IMR-90 (cell line): ENCODE data around the gene TRIM47. TPM values are rescaled to one million over a fixed set of nuclear protein-coding genes. Genes with fewer than 3 reads are reported as not detected.

Experiments
- ATAC-seq: fragments of 200-7000 bp; cut with Tn5 transposase; 2 replicates; pipeline ENCODE4 v1.9.1; 2020; ENCODE audit warnings: low read depth, mild to moderate bottlenecking, moderate library complexity
- BruUV-seq: library from RNA; stranded (reverse); fragments of 400-500 nt; replicated peaks from 2 replicates; lab custom pipeline; 2021; lab: Mats Ljungman, UMichigan
- CTCF ChIA-PET: fragments of 300-600 bp; formaldehyde crosslinking; extraction: SDS; loops from one replicate; lab custom pipeline; 2021; ENCODE audit warnings: antibody characterized with exemption; lab: Yijun Ruan, JAX
- POLR2A ChIA-PET: fragments of 300-600 bp; sonication (Branson Sonifier 250); formaldehyde crosslinking; loops from one replicate; lab custom pipeline; 2022; ENCODE audit warnings: antibody characterized with exemption; ENCODE audit not compliant: unreplicated experiment; lab: Charles Lee
- DNase-seq: peaks from one replicate; pipeline ENCODE4 v3.0.0; 2013
- H2AFZ ChIP-seq: replicated peaks from 2 replicates; pipeline ENCODE3; 2013; ENCODE audit warnings: low read length, mild to moderate bottlenecking; ENCODE audit not compliant: poor library complexity
- H2AK5ac ChIP-seq: 2 replicates; pipeline ENCODE4 v1.6.1; 2013; ENCODE audit warnings: low read depth, low read length, inconsistent platforms
- H2AK9ac ChIP-seq: replicated peaks from 2 replicates; pipeline ENCODE3; 2013; ENCODE audit warnings: mild to moderate bottlenecking, low read depth, low read length, moderate library complexity; ENCODE audit not compliant: poor library complexity
- H2BK120ac ChIP-seq: 2 replicates; pipeline ENCODE4 v1.6.1; 2013; ENCODE audit warnings: low read depth, low read length, inconsistent platforms
- H2BK15ac ChIP-seq: 3 replicates; pipeline ENCODE4 v1.6.1; 2013; ENCODE audit warnings: low read depth, low read length, inconsistent platforms
- H2BK20ac ChIP-seq: 2 replicates; pipeline ENCODE4 v1.6.1; 2013; ENCODE audit warnings: low read depth, mild to moderate bottlenecking, inconsistent platforms, low read length, moderate library complexity
- H2BK5ac ChIP-seq: 2 replicates; pipeline ENCODE4 v1.6.1; 2013; ENCODE audit warnings: mild to moderate bottlenecking, low read depth, low read length, inconsistent platforms; ENCODE audit not compliant: poor library complexity, severe bottlenecking
- H3K14ac ChIP-seq: replicated peaks from 2 replicates; pipeline ENCODE4 v1.6.1; 2013; ENCODE audit warnings: low read depth, low read length, inconsistent platforms
- H3K18ac ChIP-seq: 2 replicates; pipeline ENCODE4 v1.6.1; 2013; ENCODE audit warnings: low read depth, low read length, control low read depth
- H3K23ac ChIP-seq: 2 replicates; pipeline ENCODE4 v1.6.1; 2013; ENCODE audit warnings: low read depth, low read length, inconsistent platforms
- H3K27ac ChIP-seq: 2 replicates; pipeline ENCODE4 v1.5.1; 2013; ENCODE audit warnings: mild to moderate bottlenecking, control low read depth, low read length; ENCODE audit not compliant: insufficient read depth
- H3K27me3 ChIP-seq: 2 replicates; pipeline ENCODE4 v1.6.1; 2013; ENCODE audit warnings: low read length; ENCODE audit not compliant: control insufficient read depth, insufficient read depth
- H3K36me3 ChIP-seq: 2 replicates; pipeline ENCODE4 v1.6.1; 2013; ENCODE audit warnings: low read length, mixed read lengths; ENCODE audit not compliant: control insufficient read depth, insufficient read depth
- H3K4ac ChIP-seq: 2 replicates; pipeline ENCODE4 v1.6.1; 2013; ENCODE audit warnings: low read depth, low read length, inconsistent platforms
- H3K4me1 ChIP-seq: 2 replicates; pipeline ENCODE4 v1.6.1; 2013; ENCODE audit warnings: low read length, mixed read lengths; ENCODE audit not compliant: control insufficient read depth, insufficient read depth
- H3K4me2 ChIP-seq: 2 replicates; pipeline ENCODE4 v1.6.1; 2013; ENCODE audit warnings: low read depth, mild to moderate bottlenecking, control low read depth, low read length, moderate library complexity
- H3K4me3 ChIP-seq: 2 replicates; pipeline ENCODE4 v1.5.1; 2013; ENCODE audit warnings: low read depth, mild to moderate bottlenecking, control low read depth, low read length, moderate library complexity; ENCODE audit not compliant: insufficient read depth
- H3K56ac ChIP-seq: 2 replicates; pipeline ENCODE4 v1.6.1; 2013; ENCODE audit warnings: low read length, inconsistent platforms; ENCODE audit not compliant: insufficient read depth; ENCODE audit errors: extremely low read depth
- H3K79me1 ChIP-seq, 2 experiments: 2 replicates each; pipeline ENCODE4 v1.6.1; 2013; ENCODE audit warnings: low read length in 2 of 2, inconsistent platforms in 1 of 2, low read depth in 1 of 2
- H3K9ac ChIP-seq: 2 replicates; pipeline ENCODE4 v1.6.1; 2013; ENCODE audit warnings: low read depth, low read length, control low read depth
- H3K9me1 ChIP-seq: 2 replicates; pipeline ENCODE4 v1.6.1; 2013; ENCODE audit warnings: low read length, inconsistent platforms; ENCODE audit not compliant: insufficient read depth
- H3K9me3 ChIP-seq: 2 replicates; pipeline ENCODE4 v1.6.1; 2013; ENCODE audit warnings: low read length; ENCODE audit not compliant: control insufficient read depth, insufficient read depth
- H4K20me1 ChIP-seq: 2 replicates; pipeline ENCODE4 v1.6.1; 2013; ENCODE audit warnings: low read length, inconsistent platforms; ENCODE audit not compliant: insufficient read depth
- H4K5ac ChIP-seq: 2 replicates; pipeline ENCODE4 v1.6.1; 2013; ENCODE audit warnings: mild to moderate bottlenecking, low read depth, low read length, control low read depth
- H4K8ac ChIP-seq, 2 experiments: 2 replicates each; pipeline ENCODE4 v1.6.1; 2013; ENCODE audit warnings: low read depth in 2 of 2, low read length in 2 of 2, control low read depth in 1 of 2, inconsistent platforms in 1 of 2
- H4K91ac ChIP-seq: 2 replicates; pipeline ENCODE4 v1.6.1; 2013; ENCODE audit warnings: low read depth, low read length, inconsistent platforms; ENCODE audit not compliant: insufficient read depth
- FOS ChIP-seq: fragments of 150-350 bp; IDR thresholded peaks from 2 replicates; pipeline ENCODE4 v1.6.1; 2016; ENCODE audit warnings: low read depth, low read length
- MAFK ChIP-seq: IDR thresholded peaks from 2 replicates; pipeline ENCODE4 v1.6.1; 2012; ENCODE audit warnings: low read depth, low read length, improper control_type of control experiment
- RCOR1 ChIP-seq: IDR thresholded peaks from 2 replicates; pipeline ENCODE4 v1.6.1; 2012; ENCODE audit warnings: mild to moderate bottlenecking, low read length, improper control_type of control experiment; ENCODE audit not compliant: insufficient replicate concordance
- RFX5 ChIP-seq: IDR thresholded peaks from 2 replicates; pipeline ENCODE4 v1.8.0; 2012; ENCODE audit warnings: low read depth, mild to moderate bottlenecking, low read length, moderate library complexity
- SMC3 ChIP-seq: fragments of 150-350 bp; IDR thresholded peaks from 2 replicates; pipeline ENCODE4 v1.6.1; 2016; ENCODE audit warnings: low read depth, mild to moderate bottlenecking, antibody characterized with exemption, low read length, moderate library complexity
- WGBS, 2 experiments: methylation state at CpG; one replicate each; pipeline versions ENCODE4 v1.1.5 to v1.1.7; 2013; ENCODE audit warnings: missing lambda C conversion rate in 2 of 2; ENCODE audit not compliant: insufficient read length in 1 of 2; ENCODE audit errors: extremely low coverage in 2 of 2; 5-methylcytosine and 5-hydroxymethylcytosine counted together
- dilution Hi-C: fragments of 300-500 bp; cut with HindIII; formaldehyde crosslinking; loops from one replicate; pipeline ENCODE4 v1.14.3; 2018; ENCODE audit warnings: low sequenced_read_pairs; ENCODE audit not compliant: unreplicated experiment
- in situ Hi-C: fragments of 300-500 bp; cut with MboI; formaldehyde crosslinking; loops from 3 replicates; pipeline ENCODE4 v1.14.3; 2019; ENCODE audit warnings: low sequenced_read_pairs, inconsistent platforms, mixed read lengths
- intact Hi-C: fragments of 100-400 bp; cut with micrococcal nuclease; formaldehyde crosslinking; loops from 2 replicates; pipeline ENCODE4 v1.10.0; 2022
- polyA plus RNA-seq, 3 experiments: library from polyadenylated mRNA; depleted of rRNA; stranded (reverse); fragments of >200 nt; gene quantifications; 2 replicates each; pipeline ENCODE4 v1.2.3, GENCODE V29; 2012; ENCODE audit warnings: low replicate concordance in 1 of 3
- total RNA-seq: library from RNA; depleted of rRNA; stranded (reverse); fragments of >200 nt; gene quantifications from 2 replicates; pipeline ENCODE4 v1.2.3, GENCODE V29; 2012
- TF ChIP-seq, protein P1 (sequence below): conservative IDR thresholded peaks from 2 replicates; pipeline ENCODE4 v1.5.1; 2012; ENCODE audit warnings: mild to moderate bottlenecking, low read depth, low read length, improper control_type of control experiment

The TRIM47 gene
- total and polyA plus RNA-seq, 2 of the 4 experiments (the other 2 are of a cell fraction) = 1.4 to 7.5 TPM

DNA sequence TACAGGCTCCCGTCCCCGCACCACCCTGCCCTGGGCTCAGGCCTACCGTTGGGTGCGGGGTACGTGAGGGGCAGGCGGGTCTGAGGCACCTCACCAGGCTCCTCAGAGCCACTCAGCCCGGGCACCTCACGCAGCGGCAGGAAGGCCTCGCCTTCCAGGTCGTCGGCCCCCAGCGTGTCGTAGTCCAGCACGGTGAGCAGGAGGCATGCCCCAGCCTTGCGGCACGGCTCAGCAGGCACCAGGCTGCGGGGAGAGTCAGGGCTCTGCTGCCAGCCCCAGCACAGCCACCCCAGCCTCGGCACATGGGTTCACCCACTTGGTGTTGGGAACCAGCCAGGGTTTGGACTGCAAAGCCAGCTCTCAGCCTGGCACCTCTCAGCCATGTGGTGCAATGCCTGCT, 49.6 kb downstream of the TRIM47 start:
- TF ChIP-seq RCOR1 = no peak
- no peak for TF ChIP-seq SMC3
- TF ChIP-seq FOS = no peak
- TF ChIP-seq MAFK = no peak
- TF ChIP-seq, protein P1, sequence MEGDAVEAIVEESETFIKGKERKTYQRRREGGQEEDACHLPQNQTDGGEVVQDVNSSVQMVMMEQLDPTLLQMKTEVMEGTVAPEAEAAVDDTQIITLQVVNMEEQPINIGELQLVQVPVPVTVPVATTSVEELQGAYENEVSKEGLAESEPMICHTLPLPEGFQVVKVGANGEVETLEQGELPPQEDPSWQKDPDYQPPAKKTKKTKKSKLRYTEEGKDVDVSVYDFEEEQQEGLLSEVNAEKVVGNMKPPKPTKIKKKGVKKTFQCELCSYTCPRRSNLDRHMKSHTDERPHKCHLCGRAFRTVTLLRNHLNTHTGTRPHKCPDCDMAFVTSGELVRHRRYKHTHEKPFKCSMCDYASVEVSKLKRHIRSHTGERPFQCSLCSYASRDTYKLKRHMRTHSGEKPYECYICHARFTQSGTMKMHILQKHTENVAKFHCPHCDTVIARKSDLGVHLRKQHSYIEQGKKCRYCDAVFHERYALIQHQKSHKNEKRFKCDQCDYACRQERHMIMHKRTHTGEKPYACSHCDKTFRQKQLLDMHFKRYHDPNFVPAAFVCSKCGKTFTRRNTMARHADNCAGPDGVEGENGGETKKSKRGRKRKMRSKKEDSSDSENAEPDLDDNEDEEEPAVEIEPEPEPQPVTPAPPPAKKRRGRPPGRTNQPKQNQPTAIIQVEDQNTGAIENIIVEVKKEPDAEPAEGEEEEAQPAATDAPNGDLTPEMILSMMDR = no peak
- no peak for TF ChIP-seq RFX5
- Histone ChIP-seq H2BK15ac (no peak overlapping the region), H2AK5ac (no peak overlapping the region), H3K4me2 (no peak overlapping the region), H3K18ac (no peak overlapping the region), H3K79me1 (no peaks in the 10 kb centered on the region), H2AK9ac (no peak overlapping the region), H3K27ac (no peak overlapping the region), H3K23ac (no peak overlapping the region), H3K4me1 (peaks cover 3% of the 10 kb centered on the region), H3K14ac (no peak overlapping the region), H4K20me1 (no peaks in the 10 kb centered on the region), H3K9me3 (no peaks in the 10 kb centered on the region), H3K9ac (no peak overlapping the region), H3K27me3 (no peaks in the 10 kb centered on the region), H3K36me3 (peaks cover 9% of the 10 kb centered on the region; the same call in 1 of the 2 replicates), H2AFZ (no peak overlapping the region), H3K4me3 (no peak overlapping the region), H4K91ac (no peak overlapping the region), H2BK5ac (no peak overlapping the region), H3K56ac (no peak overlapping the region), H4K5ac (no peak overlapping the region), H4K8ac (no peak overlapping the region; a peak in 1 of 4 replicates), H2BK20ac (no peak overlapping the region), H3K4ac (no peak overlapping the region), H3K9me1 (no peaks in the 10 kb centered on the region), H2BK120ac (no peak overlapping the region)
- in situ Hi-C loops = no loop called here
- dilution Hi-C loops = no loop called here
- BruUV-seq = no TSS peak
- CTCF ChIA-PET = no interaction called here
- DNase-seq = no peak
- ATAC-seq = no peak
- POLR2A ChIA-PET = no interaction called here
- WGBS, 2 experiments = 92% methylated on average over 18 of the region's 19 CpGs; no CpG with 5 or more reads in 1 of the 2 experiments
- intact Hi-C loops = loop anchor here (5.0 kb wide), 1 partner anchor 46 kb away; the partner anchor contains the start of gene UNK
